Epithelial cell of esophagus (primary cell): ENCODE measurements around the gene DCST2.
"Not testable (repeated sequence)": the region's sequence is repeated elsewhere in the genome, so short reads cannot be mapped to it uniquely, and the experiment has no call there.

ENCODE experiments used
- DNase-seq: peaks from one replicate; pipeline ENCODE4 v3.0.0; 2010; ENCODE audit warnings: low read depth
- H3K4me3 ChIP-seq: 2 replicates; pipeline ENCODE4 v1.5.1; 2011; ENCODE audit warnings: mild to moderate bottlenecking, low read length, control low read depth
- TF ChIP-seq, protein P1 (sequence below): IDR thresholded peaks from 2 replicates; pipeline ENCODE4 v1.5.1; 2011; ENCODE audit warnings: low read depth, mild to moderate bottlenecking, low read length, control low read depth, inconsistent platforms; ENCODE audit not compliant: insufficient read depth; ENCODE audit errors: missing control alignments

The DCST2 gene

DNA sequence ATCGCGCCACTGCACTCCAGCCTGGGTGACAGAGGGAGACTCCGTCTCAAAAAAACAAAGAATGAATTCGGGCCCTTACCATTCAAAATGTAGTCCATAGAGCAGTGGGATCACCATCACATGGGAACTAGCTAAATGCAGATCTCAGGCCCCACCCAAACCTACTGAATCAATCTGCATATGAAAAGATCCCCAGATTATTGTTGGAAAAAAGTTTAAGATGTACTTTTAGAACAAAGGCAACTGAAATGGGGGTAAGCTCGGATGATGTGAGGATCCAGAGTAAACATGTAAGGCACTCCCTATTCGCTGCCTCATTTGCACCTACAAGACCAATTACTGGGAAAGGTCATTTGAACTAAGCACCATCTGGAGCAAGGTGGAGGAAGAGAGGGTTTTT, 51.2 kb downstream of the DCST2 start:
- DNase-seq, result no peak
- peak overlapping the region; percentile 91 for H3K4me3 ChIP-seq
- TF ChIP-seq, protein P1, sequence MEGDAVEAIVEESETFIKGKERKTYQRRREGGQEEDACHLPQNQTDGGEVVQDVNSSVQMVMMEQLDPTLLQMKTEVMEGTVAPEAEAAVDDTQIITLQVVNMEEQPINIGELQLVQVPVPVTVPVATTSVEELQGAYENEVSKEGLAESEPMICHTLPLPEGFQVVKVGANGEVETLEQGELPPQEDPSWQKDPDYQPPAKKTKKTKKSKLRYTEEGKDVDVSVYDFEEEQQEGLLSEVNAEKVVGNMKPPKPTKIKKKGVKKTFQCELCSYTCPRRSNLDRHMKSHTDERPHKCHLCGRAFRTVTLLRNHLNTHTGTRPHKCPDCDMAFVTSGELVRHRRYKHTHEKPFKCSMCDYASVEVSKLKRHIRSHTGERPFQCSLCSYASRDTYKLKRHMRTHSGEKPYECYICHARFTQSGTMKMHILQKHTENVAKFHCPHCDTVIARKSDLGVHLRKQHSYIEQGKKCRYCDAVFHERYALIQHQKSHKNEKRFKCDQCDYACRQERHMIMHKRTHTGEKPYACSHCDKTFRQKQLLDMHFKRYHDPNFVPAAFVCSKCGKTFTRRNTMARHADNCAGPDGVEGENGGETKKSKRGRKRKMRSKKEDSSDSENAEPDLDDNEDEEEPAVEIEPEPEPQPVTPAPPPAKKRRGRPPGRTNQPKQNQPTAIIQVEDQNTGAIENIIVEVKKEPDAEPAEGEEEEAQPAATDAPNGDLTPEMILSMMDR, result no peak

DNA sequence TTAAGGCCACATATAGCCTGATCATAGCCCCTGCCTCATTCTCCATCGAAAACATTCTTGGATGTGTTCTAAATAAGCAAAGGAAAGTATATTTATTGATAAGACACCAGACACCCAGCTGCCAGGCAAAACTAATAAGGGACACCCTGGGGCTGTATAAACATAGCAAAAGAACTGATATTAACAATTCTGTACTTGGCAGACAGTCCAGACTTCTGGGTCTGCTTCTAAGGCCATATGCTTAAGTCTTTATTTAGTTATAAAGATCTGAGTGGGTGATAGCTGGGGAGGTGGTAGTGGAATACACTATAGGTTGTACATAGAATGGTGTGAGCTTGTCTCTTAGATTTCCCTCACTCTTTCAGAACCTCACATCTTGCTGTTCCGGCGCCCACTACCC, 55.2 kb downstream of the DCST2 start:
- TF ChIP-seq, protein P1, result no peak
- H3K4me3 ChIP-seq, result no peak overlapping the region
- no peak for DNase-seq

DNA sequence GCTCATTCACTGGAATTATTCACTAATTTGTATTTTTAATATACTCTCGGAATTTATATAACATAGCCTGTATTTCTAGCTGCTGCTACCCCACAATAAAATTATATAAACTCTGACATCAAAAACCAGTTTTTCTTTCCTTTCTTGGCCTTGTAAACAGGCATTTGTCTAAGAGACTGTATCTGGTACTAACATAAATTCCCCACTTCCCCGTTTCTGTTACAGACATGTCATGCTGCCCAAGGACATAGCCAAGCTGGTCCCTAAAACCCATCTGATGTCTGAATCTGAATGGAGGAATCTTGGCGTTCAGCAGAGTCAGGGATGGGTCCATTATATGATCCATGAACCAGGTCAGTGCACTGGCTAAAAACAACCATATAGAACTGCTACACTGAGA, 55.8 kb downstream of the DCST2 start:
- not testable (repeated sequence) for H3K4me3 ChIP-seq, DNase-seq

DNA sequence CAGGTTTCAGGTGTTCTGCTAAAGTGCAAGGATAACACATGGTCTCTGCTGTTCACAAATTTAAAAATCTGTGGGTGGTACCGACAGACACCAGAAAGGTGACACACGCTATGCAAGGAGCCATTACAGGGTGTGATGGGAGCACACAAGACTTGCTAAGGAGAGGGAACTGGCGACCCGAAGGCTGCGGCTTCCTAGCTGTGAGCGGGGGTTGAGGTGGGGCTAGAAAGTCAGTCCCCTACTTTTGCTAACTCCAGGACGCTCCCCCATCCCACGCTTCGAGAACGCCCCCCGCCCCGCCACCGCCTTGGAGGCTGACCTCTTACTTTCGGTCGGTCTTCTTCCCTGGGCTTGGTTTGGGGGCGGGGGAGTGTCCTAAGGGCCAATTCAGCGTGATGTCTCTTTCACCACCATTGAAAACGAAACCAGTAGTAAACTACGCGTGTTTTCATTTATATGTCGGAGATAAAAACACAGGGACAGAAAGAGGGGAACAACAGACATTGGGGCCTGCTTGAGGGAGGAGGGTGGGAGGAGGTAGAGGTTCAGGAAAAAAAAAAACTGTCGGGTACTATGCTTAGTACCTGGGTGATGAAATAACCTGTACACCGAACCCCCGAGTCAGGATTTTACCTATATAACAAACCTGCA, 58.0 kb downstream of the DCST2 start:
- DNase-seq, result peak; percentile 43

DNA sequence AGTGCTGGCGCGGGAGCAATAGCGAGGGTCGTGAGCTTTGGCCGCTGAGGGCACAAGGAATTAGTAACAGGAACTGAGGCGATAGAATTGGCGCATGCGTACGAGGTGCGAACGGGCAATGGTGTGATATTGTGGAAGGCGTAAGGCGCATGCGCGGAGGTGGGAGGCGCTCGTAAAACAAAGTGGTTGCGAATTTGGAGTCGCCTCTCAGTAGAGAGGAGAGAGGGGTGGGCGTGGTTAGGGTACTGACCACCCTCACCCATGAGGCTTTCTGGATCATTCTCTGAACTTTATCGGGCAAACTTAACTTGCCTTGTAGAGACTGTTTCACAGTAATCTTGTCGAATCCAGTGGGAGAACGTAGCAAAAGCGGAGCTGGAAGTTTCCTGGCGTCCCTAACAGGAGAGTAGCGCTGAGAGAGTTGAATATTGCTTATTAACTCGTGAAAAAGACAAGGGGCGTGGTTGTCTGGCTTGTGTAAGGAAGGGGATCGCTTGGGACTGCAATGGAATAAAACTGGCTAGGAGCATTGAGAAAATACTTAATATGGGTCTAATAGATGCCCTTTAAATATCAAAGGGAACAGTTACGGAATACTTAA, 58.7 kb downstream of the DCST2 start:
- DNase-seq, result peak; percentile 94
- H3K4me3 ChIP-seq, result peak overlapping the region; percentile 61
- TF ChIP-seq, protein P1, result no peak

More for the DNA sequence above, 58.0 kb downstream of the DCST2 start:
- TF ChIP-seq, protein P1, result no peak
- H3K4me3 ChIP-seq, result peak overlapping the region; percentile 61

DNA sequence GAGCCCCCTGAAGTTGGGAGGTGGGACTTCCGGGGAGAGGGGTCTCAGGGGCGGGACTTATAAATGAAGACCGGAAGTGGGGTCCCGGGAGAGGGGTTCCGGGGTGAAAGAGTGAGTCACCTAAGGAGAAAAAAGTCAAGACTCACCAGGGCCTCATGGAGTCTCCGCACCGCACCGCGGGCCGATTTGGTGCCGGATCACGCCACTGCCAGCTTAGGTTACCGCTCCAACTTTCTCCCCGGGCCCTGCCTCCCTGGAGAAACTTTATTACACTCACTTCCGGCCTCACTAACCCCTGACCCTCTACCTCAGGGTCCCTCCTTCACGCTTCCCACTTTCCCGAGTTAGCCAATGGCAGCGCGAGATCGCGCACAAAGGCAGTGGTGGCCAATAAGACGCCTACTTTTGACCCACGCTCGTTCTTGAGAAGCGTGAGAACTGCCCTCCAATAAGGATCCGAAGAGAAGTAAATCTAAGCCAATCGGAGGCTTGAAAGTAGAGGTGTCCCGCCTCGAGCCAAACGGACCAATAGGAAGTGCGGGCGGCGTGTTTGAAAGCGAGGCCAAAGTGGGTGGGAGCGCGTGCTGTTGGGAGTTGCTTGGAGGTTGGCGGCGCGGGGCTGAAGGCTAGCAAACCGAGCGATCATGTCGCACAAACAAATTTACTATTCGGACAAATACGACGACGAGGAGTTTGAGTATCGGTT, 59.3 kb downstream of the DCST2 start, which contains the start of gene CKS1B:
CKS1B (plus strand) TSS at position 580 of the 706 bp plus-strand sequence; CDS start at position 645, 65 bp downstream.
- TF ChIP-seq, protein P1, result no peak
- peak within 1 kb of the TSS; percentile 61 for H3K4me3 ChIP-seq
- DNase-seq, result peak; percentile 100

DNA sequence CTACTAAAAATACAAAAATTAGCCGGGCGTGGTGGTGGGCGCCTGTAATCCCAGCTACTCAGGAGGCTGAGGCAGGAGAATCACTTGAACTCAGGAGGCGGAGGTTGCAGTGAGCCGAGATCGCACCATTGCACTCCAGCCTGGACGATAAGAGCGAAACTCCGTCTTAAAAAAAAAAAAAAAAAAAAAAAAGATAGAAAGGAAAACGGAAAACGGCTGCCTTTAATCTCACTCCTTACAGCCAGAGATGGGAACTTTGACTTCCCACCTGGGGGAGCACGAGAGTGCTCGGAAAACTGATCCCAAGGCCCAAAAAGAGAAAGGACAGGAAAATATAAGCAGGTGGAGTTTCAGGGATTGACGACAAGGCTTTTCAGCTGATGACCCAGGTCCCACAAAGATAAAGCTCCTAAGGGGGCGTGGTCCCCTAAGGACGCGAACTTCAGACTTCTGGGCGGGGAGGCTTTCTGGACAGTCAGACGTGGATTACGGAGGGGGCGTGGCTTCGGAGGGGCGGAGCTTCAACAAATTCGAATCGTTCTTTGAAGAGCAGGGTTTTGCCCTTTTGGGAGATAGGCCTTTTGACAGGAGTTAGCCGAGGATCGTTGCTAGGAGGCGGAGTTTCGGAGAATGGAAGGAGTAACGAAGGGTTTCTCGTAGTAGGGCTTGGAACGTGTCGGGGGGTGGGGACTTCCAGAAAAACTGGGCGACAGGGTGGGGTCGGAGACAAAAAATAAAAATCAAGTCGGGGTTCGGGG, 60.1 kb downstream of the DCST2 start:
- peak; percentile 98 for DNase-seq
- peak overlapping the region; percentile 61 for H3K4me3 ChIP-seq
- TF ChIP-seq, protein P1, result peak; percentile 43
